Ishikawa (cell line): Measurements from ENCODE around the gene ALDH3B1.
A peak's percentile ranks its signal among the peaks of the same experiment; 100 is the strongest.

ENCODE experiments used
- CEBPB ChIP-seq: IDR thresholded peaks from 2 replicates; pipeline ENCODE4 v1.6.1; 2012
- CREB1 ChIP-seq: IDR thresholded peaks from 2 replicates; pipeline ENCODE4 v1.6.1; 2012; ENCODE audit warnings: low read depth
- EGR1 ChIP-seq: IDR thresholded peaks from 2 replicates; pipeline ENCODE4 v1.6.1; 2012
- EP300 ChIP-seq: IDR thresholded peaks from 2 replicates; pipeline ENCODE4 v1.6.1; 2012; ENCODE audit warnings: borderline replicate concordance
- FOXM1 ChIP-seq: IDR thresholded peaks from 2 replicates; pipeline ENCODE4 v1.6.1; 2012; ENCODE audit warnings: low read depth, borderline replicate concordance
- NFIC ChIP-seq: IDR thresholded peaks from 2 replicates; pipeline ENCODE4 v1.6.1; 2012
- RAD21 ChIP-seq: IDR thresholded peaks from 2 replicates; pipeline ENCODE4 v1.6.1; 2012; ENCODE audit warnings: low read depth
- REST ChIP-seq: IDR thresholded peaks from 2 replicates; pipeline ENCODE4 v1.6.1; 2012; ENCODE audit warnings: low read depth, mild to moderate bottlenecking
- TAF1 ChIP-seq: IDR thresholded peaks from 2 replicates; pipeline ENCODE4 v1.6.1; 2012; ENCODE audit warnings: low read depth, mild to moderate bottlenecking
- TCF12 ChIP-seq: IDR thresholded peaks from 2 replicates; pipeline ENCODE4 v1.6.1; 2012; ENCODE audit warnings: low read depth
- TEAD4 ChIP-seq: IDR thresholded peaks from 2 replicates; pipeline ENCODE4 v1.6.1; 2012
- USF1 ChIP-seq: IDR thresholded peaks from 2 replicates; pipeline ENCODE4 v1.6.1; 2012
- YY1 ChIP-seq: IDR thresholded peaks from 2 replicates; pipeline ENCODE4 v1.6.1; 2012; ENCODE audit warnings: low read depth
- ZBTB7A ChIP-seq: IDR thresholded peaks from 2 replicates; pipeline ENCODE4 v1.6.1; 2012; ENCODE audit warnings: low read depth
- TF ChIP-seq, protein P1 (sequence below): IDR thresholded peaks from 2 replicates; pipeline ENCODE4 v1.6.1; 2012

ALDH3B1 gene

GRCh38 chr11:67999201-67999629 is 10.9 kb upstream of the ALDH3B1 start:
- TF ChIP-seq EGR1 (no peak), CEBPB (no peak), ZBTB7A (no peak), EP300 (no peak), TEAD4 (no peak), TAF1 (no peak), TCF12 (no peak), FOXM1 (no peak), YY1 (no peak), USF1 (no peak), RAD21 (no peak)
- TF ChIP-seq, protein P1, sequence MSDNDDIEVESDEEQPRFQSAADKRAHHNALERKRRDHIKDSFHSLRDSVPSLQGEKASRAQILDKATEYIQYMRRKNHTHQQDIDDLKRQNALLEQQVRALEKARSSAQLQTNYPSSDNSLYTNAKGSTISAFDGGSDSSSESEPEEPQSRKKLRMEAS: no peak

GRCh38 chr11:67999704-68000103 is 10.4 kb upstream of the ALDH3B1 start:
- no peak for TF ChIP-seq ZBTB7A
- no peak for TF ChIP-seq YY1
- no peak for TF ChIP-seq CREB1
- no peak for TF ChIP-seq RAD21
- no peak for TF ChIP-seq TCF12
- TF ChIP-seq TAF1: no peak
- no peak for TF ChIP-seq REST
- TF ChIP-seq, protein P1: no peak
- TF ChIP-seq TEAD4: no peak
- TF ChIP-seq NFIC: no peak
- no peak for TF ChIP-seq USF1
- TF ChIP-seq EGR1: no peak
- TF ChIP-seq FOXM1: no peak
- TF ChIP-seq CEBPB: no peak

- TF ChIP-seq, protein P1: no peak
These were observed 7.6 kb upstream of the ALDH3B1 start for GRCh38 chr11:68002575-68002937.

- TF ChIP-seq USF1: no peak
- peak; percentile 47; the same call in 1 of the 2 replicates for TF ChIP-seq NFIC
- 0 out of 2 replicates have a peak, but pooled peaks have one; percentile 23 for TF ChIP-seq ZBTB7A
- TF ChIP-seq TCF12: 0 out of 2 replicates have a peak, but pooled peaks have one; percentile 15
- TF ChIP-seq, protein P1: peak; percentile 43
These were observed 6.9 kb upstream of the ALDH3B1 start for GRCh38 chr11:68002938-68003845.

- no peak for TF ChIP-seq RAD21
- TF ChIP-seq, protein P1: peak; percentile 73
- 0 out of 2 replicates have a peak, but pooled peaks have one; percentile 29 for TF ChIP-seq EP300
- 0 out of 2 replicates have a peak, but pooled peaks have one; percentile 24 for TF ChIP-seq TCF12
- peak; percentile 20; the same call in 1 of the 2 replicates for TF ChIP-seq CREB1
- peak; percentile 77 for TF ChIP-seq USF1
- TF ChIP-seq NFIC: no peak
- no peak for TF ChIP-seq TEAD4
- 0 out of 2 replicates have a peak, but pooled peaks have one; percentile 48 for TF ChIP-seq TAF1
- 0 out of 2 replicates have a peak, but pooled peaks have one; percentile 28 for TF ChIP-seq EGR1
- no peak for TF ChIP-seq CEBPB
- TF ChIP-seq YY1: no peak
- no peak for TF ChIP-seq ZBTB7A
- no peak for TF ChIP-seq REST
- no peak for TF ChIP-seq FOXM1
These were observed 6.1 kb upstream of the ALDH3B1 start, which contains the start of gene UNC93B1 for GRCh38 chr11:68003846-68004550. UNC93B1 (minus strand) TSS chr11:68004097; CDS start chr11:68004043, 54 bp downstream.
